CD4-positive, alpha-beta memory T cell (primary cell): ENCODE measurements around the gene FSD1. TPM values are rescaled to one million over a fixed set of nuclear protein-coding genes. Genes with fewer than 3 reads are reported as not detected.

Source experiments
- CTCF ChIA-PET: fragments of 350-600 bp; sonication (Branson Sonifier 250); formaldehyde crosslinking; loops from one replicate; lab custom pipeline; 2021; ENCODE audit warnings: inconsistent platforms; ENCODE audit not compliant: partially characterized antibody; lab: Charles Lee
- POLR2A ChIA-PET: fragments of 350-600 bp; sonication (Branson Sonifier 250); formaldehyde crosslinking; loops from one replicate; lab custom pipeline; 2021; ENCODE audit not compliant: partially characterized antibody; lab: Charles Lee
- DNase-seq, 5 donors: peaks; one replicate each; pipeline versions ENCODE4 v3.0.0 to v3.0.0-alpha.2; 2020 to 2022; ENCODE audit warnings: mixed read lengths in 1 of 5
- H3K27ac ChIP-seq: one replicate; pipeline ENCODE4 v1.7.0; 2013; ENCODE audit warnings: low read depth, low read length
- H3K27me3 ChIP-seq: 2 replicates; pipeline ENCODE4 v1.7.0; 2013; ENCODE audit warnings: mild to moderate bottlenecking, low read length, moderate library complexity; ENCODE audit not compliant: insufficient read depth
- H3K36me3 ChIP-seq: 2 replicates; pipeline ENCODE4 v1.7.0; 2013; ENCODE audit warnings: mild to moderate bottlenecking, low read length, moderate library complexity; ENCODE audit not compliant: insufficient read depth
- H3K4me1 ChIP-seq: 2 replicates; pipeline ENCODE4 v1.7.0; 2013; ENCODE audit warnings: mild to moderate bottlenecking, low read length, moderate library complexity; ENCODE audit not compliant: insufficient read depth
- H3K4me3 ChIP-seq, 2 donors: one replicate each; pipeline ENCODE4 v1.7.0; 2013; ENCODE audit warnings: low read length in 2 of 2, mild to moderate bottlenecking in 1 of 2
- H3K9me3 ChIP-seq, 2 donors: one replicate each; pipeline ENCODE4 v1.7.0; 2013; ENCODE audit warnings: low read length in 2 of 2, control low read depth in 1 of 2; ENCODE audit not compliant: control insufficient read depth in 1 of 2
- H3K27ac Mint-ChIP-seq, 7 donors: one replicate each; pipeline ENCODE4 v1.8.0; 2020 to 2021; ENCODE audit warnings: mixed read lengths in 7 of 7, mild to moderate bottlenecking in 6 of 7, inconsistent platforms in 3 of 7, moderate library complexity in 3 of 7
- H3K27me3 Mint-ChIP-seq, 2 donors: one replicate each; pipeline ENCODE4 v1.8.0; 2020 to 2021; ENCODE audit warnings: mixed read lengths in 2 of 2
- H3K36me3 Mint-ChIP-seq, 2 donors: one replicate each; pipeline ENCODE4 v1.8.0; 2020 to 2021; ENCODE audit warnings: mixed read lengths in 2 of 2, inconsistent platforms in 1 of 2, mild to moderate bottlenecking in 1 of 2
- H3K4me1 Mint-ChIP-seq, 4 donors: one replicate each; pipeline ENCODE4 v1.8.0; 2020 to 2021; ENCODE audit warnings: mixed read lengths in 4 of 4, mild to moderate bottlenecking in 1 of 4
- H3K4me3 Mint-ChIP-seq, 8 donors: one replicate each; pipeline ENCODE4 v1.8.0; 2020 to 2021; ENCODE audit warnings: mixed read lengths in 8 of 8, mild to moderate bottlenecking in 7 of 8, moderate library complexity in 6 of 8, inconsistent platforms in 3 of 8
- H3K9me3 Mint-ChIP-seq, 8 donors: one replicate each; pipeline ENCODE4 v1.8.0; 2020 to 2021; ENCODE audit warnings: mixed read lengths in 8 of 8, mild to moderate bottlenecking in 5 of 8, inconsistent platforms in 3 of 8, moderate library complexity in 1 of 8
- intact Hi-C: fragments of 100-400 bp; cut with micrococcal nuclease; formaldehyde crosslinking; loops from one replicate; pipeline ENCODE4 v1.15.1; 2023
- polyA plus RNA-seq, 2 donors: library from polyadenylated mRNA; unstranded; fragments of 300-500 nt; fragmentation: Illumina TruSeq; gene quantifications; one replicate each; pipeline ENCODE4 v1.2.3, GENCODE V29; 2021
- total RNA-seq, 2 experiments: library from RNA; stranded (reverse); gene quantifications; one replicate each; pipeline ENCODE4 v1.2.3, GENCODE V29; 2021

The FSD1 gene
- total and polyA plus RNA-seq, 4 experiments from 2014 or later: 0.61 to 2.4 (median 1.1) TPM

- ChIA-PET POLR2A (interaction anchor here (1.1 to 1.7 kb wide), 2 partner anchors 11 to 16 kb away, joined by 3 to 4 read pairs; partner anchors contain the start of gene MPND), CTCF (interaction anchor here (0.8 to 2.2 kb wide), 2 partner anchors 11 to 92 kb away, joined by 3 to 8 read pairs; no protein-coding TSS in a partner anchor)
- H3K27ac Mint-ChIP-seq: peak overlapping the region in 3 of 7 donors; percentile 7 to 76 (median 48)
- intact Hi-C loops: no loop called here
- H3K9me3 Mint-ChIP-seq: peaks cover 0 to 2% (median 0%) of the 10 kb centered on the region in 8 donors
- Histone ChIP-seq H3K4me3 (no peak overlapping the region), H3K27me3 (no peaks in the 10 kb centered on the region), H3K27ac (no peak overlapping the region), H3K9me3 (no peaks in the 10 kb centered on the region), H3K4me1 (no peaks in the 10 kb centered on the region), H3K36me3 (peaks cover 21% of the 10 kb centered on the region)
- no peak for DNase-seq
- H3K36me3 Mint-ChIP-seq: peaks cover 7 to 24% of the 10 kb centered on the region in 2 donors
- no peak overlapping the region for H3K4me3 Mint-ChIP-seq
- H3K4me1 Mint-ChIP-seq: peaks cover 0 to 1% (median 0%) of the 10 kb centered on the region in 4 donors
- no peaks in the 10 kb centered on the region for H3K27me3 Mint-ChIP-seq
These were observed 54.6 kb downstream of the FSD1 start for GRCh38 chr19:4358709-4359626.

GRCh38 chr19:4359627-4360000 lies 55.2 kb downstream of the FSD1 start:
- ChIA-PET CTCF (no interaction called here), POLR2A (interaction anchor here (1.1 to 1.7 kb wide), 2 partner anchors 10 to 16 kb away, joined by 3 to 4 read pairs; partner anchors contain the start of gene MPND)
- peak overlapping the region in 1 of 7 donors; percentile 76 for H3K27ac Mint-ChIP-seq
- peaks cover 7 to 24% of the 10 kb centered on the region in 2 donors for H3K36me3 Mint-ChIP-seq
- H3K27me3 Mint-ChIP-seq: no peaks in the 10 kb centered on the region
- peaks cover 21% of the 10 kb centered on the region for H3K36me3 ChIP-seq
- no peaks in the 10 kb centered on the region for H3K27me3 ChIP-seq
- peaks cover 0 to 1% (median 0%) of the 10 kb centered on the region in 4 donors for H3K4me1 Mint-ChIP-seq
- intact Hi-C loops: no loop called here
- peaks cover 0 to 2% (median 0%) of the 10 kb centered on the region in 8 donors for H3K9me3 Mint-ChIP-seq
- no peak for DNase-seq
- H3K4me3 Mint-ChIP-seq: no peak overlapping the region
- H3K9me3 ChIP-seq: no peaks in the 10 kb centered on the region
- no peaks in the 10 kb centered on the region for H3K4me1 ChIP-seq
- H3K27ac ChIP-seq: no peak overlapping the region
- H3K4me3 ChIP-seq: no peak overlapping the region

DNA sequence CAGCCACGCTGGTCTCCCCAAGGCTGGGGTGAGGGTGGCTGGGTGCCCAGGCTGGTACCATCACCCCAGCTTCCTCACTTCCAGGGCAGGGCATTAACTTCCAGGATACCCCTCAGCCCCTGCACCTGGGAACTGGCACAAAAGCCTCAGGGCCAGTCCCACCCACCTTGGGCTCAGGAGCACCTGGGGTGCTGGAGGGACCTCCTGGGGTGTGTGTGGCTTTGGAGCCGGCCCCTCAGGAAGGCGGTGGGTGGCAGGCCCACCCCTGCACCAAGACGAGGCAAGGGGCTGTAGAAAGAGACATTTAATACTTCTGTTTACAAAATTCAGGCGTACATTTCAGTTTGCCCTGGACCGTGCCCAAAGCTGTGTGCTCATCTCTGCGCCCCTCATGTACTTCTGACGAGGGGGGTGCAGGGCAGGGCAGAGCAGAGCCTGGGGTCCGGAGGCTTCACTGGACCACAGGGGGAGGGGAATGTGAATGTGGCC lies 55.7 kb downstream of the FSD1 start:
- ChIA-PET POLR2A (interaction anchor here (1.1 to 1.7 kb wide), 2 partner anchors 9 to 17 kb away, joined by 3 to 4 read pairs; partner anchors contain the start of gene MPND), CTCF (no interaction called here)
- H3K27ac Mint-ChIP-seq: no peak overlapping the region
- no peak overlapping the region for H3K27ac ChIP-seq
- intact Hi-C loops: no loop called here
- no peaks in the 10 kb centered on the region for H3K9me3 ChIP-seq
- H3K4me3 ChIP-seq: no peak overlapping the region
- no peaks in the 10 kb centered on the region for H3K27me3 ChIP-seq
- H3K4me1 Mint-ChIP-seq: peaks cover 0 to 1% (median 0%) of the 10 kb centered on the region in 4 donors
- no peak overlapping the region for H3K4me3 Mint-ChIP-seq
- no peak for DNase-seq
- no peaks in the 10 kb centered on the region for H3K27me3 Mint-ChIP-seq
- H3K4me1 ChIP-seq: no peaks in the 10 kb centered on the region
- H3K36me3 ChIP-seq: peaks cover 24% of the 10 kb centered on the region
- H3K9me3 Mint-ChIP-seq: peaks cover 0 to 2% (median 0%) of the 10 kb centered on the region in 8 donors
- H3K36me3 Mint-ChIP-seq: peaks cover 7 to 27% of the 10 kb centered on the region in 2 donors

- no peak overlapping the region for H3K27ac Mint-ChIP-seq
These were observed 56.3 kb downstream of the FSD1 start for GRCh38 chr19:4360641-4361151.

GRCh38 chr19:4361152-4362046 lies 57.0 kb downstream of the FSD1 start:
- peaks cover 34% of the 10 kb centered on the region for H3K36me3 ChIP-seq
- no peak overlapping the region for H3K27ac ChIP-seq
- no peaks in the 10 kb centered on the region for H3K9me3 Mint-ChIP-seq
- H3K4me3 Mint-ChIP-seq: no peak overlapping the region
- H3K4me3 ChIP-seq: no peak overlapping the region
- no peak for DNase-seq
- no peaks in the 10 kb centered on the region for H3K27me3 ChIP-seq
- H3K9me3 ChIP-seq: no peaks in the 10 kb centered on the region
- no peak overlapping the region for H3K27ac Mint-ChIP-seq
- ChIA-PET CTCF (interaction anchor here (1.7 kb wide), 1 partner anchor 9 kb away, joined by 9 read pairs; no protein-coding TSS in a partner anchor), POLR2A (interaction anchor here (0.5 kb wide), 1 partner anchor 480 kb away, joined by 4 read pairs; no protein-coding TSS in a partner anchor)
- peaks cover 0 to 1% (median 0%) of the 10 kb centered on the region in 4 donors for H3K4me1 Mint-ChIP-seq
- intact Hi-C loops: no loop called here
- H3K36me3 Mint-ChIP-seq: peaks cover 7 to 27% of the 10 kb centered on the region in 2 donors
- H3K4me1 ChIP-seq: no peaks in the 10 kb centered on the region
- H3K27me3 Mint-ChIP-seq: no peaks in the 10 kb centered on the region

More at GRCh38 chr19:4360641-4361151, 56.3 kb downstream of the FSD1 start:
- H3K4me1 ChIP-seq: no peaks in the 10 kb centered on the region
- H3K4me3 ChIP-seq: no peak overlapping the region
- no peaks in the 10 kb centered on the region for H3K9me3 ChIP-seq
- H3K27ac ChIP-seq: no peak overlapping the region
- POLR2A ChIA-PET: interaction anchor here (1.7 kb wide), 1 partner anchor 17 kb away, joined by 4 read pairs; the partner anchor contains the start of gene MPND
- Mint-ChIP-seq H3K36me3 (peaks cover 7 to 27% of the 10 kb centered on the region in 2 donors), H3K27me3 (no peaks in the 10 kb centered on the region), H3K4me1 (peaks cover 0 to 1% (median 0%) of the 10 kb centered on the region in 4 donors), H3K4me3 (no peak overlapping the region), H3K9me3 (peaks cover 0 to 2% (median 0%) of the 10 kb centered on the region in 8 donors)
- H3K36me3 ChIP-seq: peaks cover 28% of the 10 kb centered on the region
- CTCF ChIA-PET: no interaction called here
- H3K27me3 ChIP-seq: no peaks in the 10 kb centered on the region
- intact Hi-C loops: no loop called here
- DNase-seq: no peak

- H3K4me3 Mint-ChIP-seq: no peak overlapping the region
- H3K27ac Mint-ChIP-seq: no peak overlapping the region
These were observed 57.9 kb downstream of the FSD1 start for GRCh38 chr19:4362101-4362828.

More at GRCh38 chr19:4362101-4362828, 57.9 kb downstream of the FSD1 start:
- no peak for DNase-seq
- no peak overlapping the region for H3K4me3 ChIP-seq
- Mint-ChIP-seq H3K36me3 (peaks cover 7 to 32% of the 10 kb centered on the region in 2 donors), H3K9me3 (no peaks in the 10 kb centered on the region), H3K4me1 (peaks cover 0 to 1% (median under 1%) of the 10 kb centered on the region in 4 donors), H3K27me3 (no peaks in the 10 kb centered on the region)
- no peaks in the 10 kb centered on the region for H3K27me3 ChIP-seq
- no peaks in the 10 kb centered on the region for H3K4me1 ChIP-seq
- CTCF ChIA-PET: interaction anchor here (1.7 kb wide), 1 partner anchor 9 kb away, joined by 9 read pairs; no protein-coding TSS in a partner anchor
- no peak overlapping the region for H3K27ac ChIP-seq
- peaks cover 37% of the 10 kb centered on the region for H3K36me3 ChIP-seq
- POLR2A ChIA-PET: interaction anchor here (0.5 to 1.9 kb wide), 3 partner anchors 19 to 481 kb away, joined by 4 to 7 read pairs (median 4); partner anchors contain the start of genes MPND and SH3GL1
- intact Hi-C loops: no loop called here
- no peaks in the 10 kb centered on the region for H3K9me3 ChIP-seq
